Renal cortex interstitium (tissue), 15 donors: Measurements from ENCODE around the gene LBHD2. TPM values are rescaled to one million over a fixed set of nuclear protein-coding genes. Genes with fewer than 3 reads are reported as not detected.
"Not testable (repeated sequence)": the region's sequence is repeated elsewhere in the genome, so short reads cannot be mapped to it uniquely, and the experiment has no call there.

Experiments
- DNase-seq, 11 donors: peaks; one replicate each; pipeline ENCODE4 v3.0.0-alpha.2; 2013; ENCODE audit warnings: low read depth in 9 of 11, low spot score in 4 of 11; ENCODE audit errors: extremely low read depth in 1 of 11
- long read RNA-seq, 16 experiments: transcript quantifications; one replicate each; lab custom pipeline, GENCODE V29; 2026
- polyA plus RNA-seq, 3 donors: library from polyadenylated mRNA; unstranded; fragments of 120-200 nt; gene quantifications; one replicate each; pipeline ENCODE4 v1.2.1, GENCODE V29; 2013; ENCODE audit not compliant: insufficient read length in 3 of 3

LBHD2 gene
- not detected for polyA plus RNA-seq
- long read RNA-seq, donor 1 = 0 reads
- long read RNA-seq, donor 2 = 0 reads
- long read RNA-seq, donor 3 = 0 reads
- long read RNA-seq, donor 4 = 0 reads
- long read RNA-seq, donor 5 = 0 reads
- long read RNA-seq, donor 6 = 0 reads
- long read RNA-seq, donor 7 = 0 reads
- long read RNA-seq, donor 8 = 0 reads
- long read RNA-seq, donor 9 = 0 reads
- long read RNA-seq, donor 10 = 0 reads
- long read RNA-seq, donor 11 = 0 reads
- long read RNA-seq, donor 12 = 0 reads
- long read RNA-seq, donor 13 = 0 reads
- long read RNA-seq, donor 14 = 0 reads
- long read RNA-seq, donor 15 = 0 reads
- long read RNA-seq, donor 16 = 0 reads

GRCh38 chr14:103084021-103084919 is at the start of gene LBHD2:
TSS of gene LBHD2 (plus strand) at chr14:103084210. CDS start at chr14:103086013, 1,803 bp downstream.
- no peak for DNase-seq

GRCh38 chr14:103041464-103041863 is 42.5 kb upstream of the LBHD2 start:
- no peak for DNase-seq

GRCh38 chr14:103043257-103044015 is 40.6 kb upstream of the LBHD2 start:
- no peak for DNase-seq

GRCh38 chr14:103045371-103045869 is 38.6 kb upstream of the LBHD2 start:
- DNase-seq = no peak

GRCh38 chr14:103047453-103047852 is 36.6 kb upstream of the LBHD2 start:
- DNase-seq = not testable (repeated sequence)

- no peak for DNase-seq
These were observed 33.1 kb upstream of the LBHD2 start for GRCh38 chr14:103050935-103051334.

- DNase-seq = no peak
These were observed 31.6 kb upstream of the LBHD2 start for GRCh38 chr14:103052407-103052806.

- DNase-seq = no peak
These were observed 28.3 kb upstream of the LBHD2 start for GRCh38 chr14:103055695-103056094.

- DNase-seq = peak in 4 of 11 donors; percentile 56 to 68 (median 62)
These were observed 27.5 kb upstream of the LBHD2 start for GRCh38 chr14:103056322-103057027.

- no peak for DNase-seq
These were observed 27.0 kb upstream of the LBHD2 start for GRCh38 chr14:103057028-103057371.

- DNase-seq = peak; percentile 66 to 92 (median 85)
These were observed 26.4 kb upstream of the LBHD2 start, which contains the start of gene CDC42BPB for GRCh38 chr14:103057372-103058163. TSS of gene CDC42BPB (minus strand) at chr14:103057549. CDS start at chr14:103057173, 376 bp downstream.

GRCh38 chr14:103058164-103059055 is 25.6 kb upstream of the LBHD2 start:
- no peak for DNase-seq

GRCh38 chr14:103059556-103059955 is 24.5 kb upstream of the LBHD2 start:
- no peak for DNase-seq

- DNase-seq = no peak
These were observed 22.5 kb upstream of the LBHD2 start for GRCh38 chr14:103061482-103061976.

GRCh38 chr14:103064436-103064835 is 19.6 kb upstream of the LBHD2 start:
- DNase-seq = no peak

- DNase-seq = no peak
These were observed 19.0 kb upstream of the LBHD2 start for GRCh38 chr14:103064978-103065377.

- no peak for DNase-seq
These were observed 18.1 kb upstream of the LBHD2 start for GRCh38 chr14:103065861-103066260.
